ENCODE data around the gene RAB18.
"Not testable (repeated sequence)": the region's sequence is repeated elsewhere in the genome, so short reads cannot be mapped to it uniquely, and the experiment has no call there.

The RAB18 gene

DNA sequence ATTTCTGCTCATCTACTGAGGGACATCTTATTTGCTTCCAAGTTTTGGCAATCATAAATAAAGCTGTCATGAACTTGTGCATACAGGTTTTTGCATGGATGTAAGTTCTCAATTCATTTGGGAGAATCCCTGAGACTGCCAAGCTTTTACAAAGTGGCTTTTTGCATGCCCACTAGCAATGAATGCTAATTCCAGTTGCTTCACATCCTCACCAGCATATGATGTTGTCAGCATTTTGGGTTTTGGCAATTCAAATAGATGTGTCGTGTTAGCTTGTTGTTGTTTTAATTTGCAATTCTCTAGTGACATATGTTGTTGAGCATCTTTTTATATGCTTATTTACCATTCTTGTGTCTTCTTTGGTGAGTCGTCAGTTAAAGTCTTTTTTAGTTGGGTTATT is 57.2 kb downstream of the RAB18 start:
- H3K4me3 ChIP-seq (ENCODE audit: low read depth, low read length), result no peak overlapping the region
- TF ChIP-seq, protein P1, sequence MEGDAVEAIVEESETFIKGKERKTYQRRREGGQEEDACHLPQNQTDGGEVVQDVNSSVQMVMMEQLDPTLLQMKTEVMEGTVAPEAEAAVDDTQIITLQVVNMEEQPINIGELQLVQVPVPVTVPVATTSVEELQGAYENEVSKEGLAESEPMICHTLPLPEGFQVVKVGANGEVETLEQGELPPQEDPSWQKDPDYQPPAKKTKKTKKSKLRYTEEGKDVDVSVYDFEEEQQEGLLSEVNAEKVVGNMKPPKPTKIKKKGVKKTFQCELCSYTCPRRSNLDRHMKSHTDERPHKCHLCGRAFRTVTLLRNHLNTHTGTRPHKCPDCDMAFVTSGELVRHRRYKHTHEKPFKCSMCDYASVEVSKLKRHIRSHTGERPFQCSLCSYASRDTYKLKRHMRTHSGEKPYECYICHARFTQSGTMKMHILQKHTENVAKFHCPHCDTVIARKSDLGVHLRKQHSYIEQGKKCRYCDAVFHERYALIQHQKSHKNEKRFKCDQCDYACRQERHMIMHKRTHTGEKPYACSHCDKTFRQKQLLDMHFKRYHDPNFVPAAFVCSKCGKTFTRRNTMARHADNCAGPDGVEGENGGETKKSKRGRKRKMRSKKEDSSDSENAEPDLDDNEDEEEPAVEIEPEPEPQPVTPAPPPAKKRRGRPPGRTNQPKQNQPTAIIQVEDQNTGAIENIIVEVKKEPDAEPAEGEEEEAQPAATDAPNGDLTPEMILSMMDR (IDR thresholded peaks at IDR 0.05; ENCODE audit: control insufficient read depth, extremely low read depth, insufficient read depth), result no peak
- no peak for DNase-seq (ENCODE audit: low read depth)

DNA sequence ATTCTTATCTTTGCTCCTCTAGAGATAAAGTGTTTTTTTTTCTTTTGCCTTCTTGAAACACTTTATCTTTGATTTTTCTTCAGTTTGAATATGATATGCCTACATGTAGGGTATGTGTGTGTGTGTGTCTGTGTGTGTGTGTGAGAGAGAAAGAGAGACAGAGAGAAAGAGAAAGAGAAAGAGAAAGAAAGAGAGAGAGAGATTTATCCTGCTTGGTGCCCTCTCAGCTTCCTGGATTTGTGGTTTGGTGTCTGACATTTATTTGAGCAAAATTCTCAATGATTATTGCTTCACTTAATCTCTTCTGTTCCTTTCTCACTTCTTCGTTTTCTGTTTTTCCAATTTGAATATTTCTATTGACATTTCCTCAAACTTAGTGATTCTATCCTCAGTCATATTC is 60.3 kb downstream of the RAB18 start:
- TF ChIP-seq, protein P1 (IDR thresholded peaks at IDR 0.05; ENCODE audit: control insufficient read depth, extremely low read depth, insufficient read depth), result no peak
- no peak for DNase-seq (ENCODE audit: low read depth)

DNA sequence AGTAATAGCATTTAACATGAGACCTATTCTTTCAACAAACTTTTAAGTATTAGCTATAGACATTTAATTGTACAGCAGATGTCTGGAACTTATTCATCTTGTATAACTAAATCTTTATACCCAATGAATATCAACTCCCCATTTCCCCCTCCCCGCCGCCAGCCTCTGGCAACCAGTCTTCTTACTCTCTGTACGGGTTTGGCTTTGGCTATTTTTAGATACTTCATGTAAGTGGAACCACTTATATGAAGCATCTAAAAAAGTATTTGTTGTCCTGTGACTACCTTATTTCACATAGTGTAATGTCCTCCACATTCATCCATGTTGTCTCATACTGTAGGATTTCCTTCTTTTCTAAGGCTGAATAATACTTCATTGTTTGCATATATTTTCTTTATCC is 60.8 kb downstream of the RAB18 start:
- no peak overlapping the region for H3K4me3 ChIP-seq (ENCODE audit: low read depth, low read length)
- no peak for DNase-seq (ENCODE audit: low read depth)

More for the DNA sequence above, 60.3 kb downstream of the RAB18 start:
- no peak overlapping the region for H3K4me3 ChIP-seq (ENCODE audit: low read depth, low read length)

DNA sequence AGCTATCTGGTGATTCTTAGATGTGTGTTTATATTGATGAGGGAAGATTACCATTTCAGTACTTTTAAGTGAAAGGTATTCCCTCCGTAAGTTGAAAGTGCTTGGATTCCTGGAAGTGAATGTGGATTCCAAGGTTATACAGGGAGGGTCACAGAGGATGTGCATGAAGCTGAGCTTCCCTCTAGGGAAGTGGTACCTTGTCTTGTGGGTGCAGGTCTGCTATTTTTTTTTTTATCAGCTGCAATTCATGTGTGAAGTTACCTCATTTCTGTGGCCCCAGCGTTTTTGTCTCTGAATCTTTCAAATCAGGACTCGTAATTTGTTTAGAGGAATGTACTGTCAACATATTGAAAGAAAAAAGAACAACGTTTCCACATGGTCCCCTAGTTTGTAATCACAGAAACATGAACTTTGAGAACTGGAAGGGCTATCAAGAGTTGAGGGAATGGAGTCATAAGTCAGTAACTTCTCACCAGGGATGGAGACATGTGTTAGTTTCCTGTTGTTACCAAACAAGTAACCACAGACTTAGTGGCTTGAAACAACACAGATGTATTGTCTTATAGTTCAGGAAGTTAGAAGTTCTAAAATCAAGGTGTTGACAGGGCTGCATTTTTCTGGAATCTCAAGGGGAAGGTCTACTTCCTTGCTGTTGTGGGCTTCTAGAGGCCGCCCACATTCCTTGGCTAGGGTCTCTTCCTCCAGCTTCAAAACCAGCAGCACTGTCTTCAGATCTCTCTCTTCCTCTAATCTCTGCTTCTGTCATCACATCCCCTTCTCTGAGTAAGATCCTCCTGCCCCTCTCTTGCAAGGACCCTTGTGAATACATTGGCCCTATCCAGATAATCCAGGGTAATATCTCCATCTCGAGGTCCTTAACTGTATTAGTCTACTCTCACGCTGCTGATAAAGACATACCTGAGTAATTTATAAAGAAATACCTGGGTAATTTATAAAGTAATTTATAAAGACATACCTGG is 64.4 kb downstream of the RAB18 start:
- no peak for DNase-seq (ENCODE audit: low read depth)
- no peak overlapping the region for H3K4me3 ChIP-seq (ENCODE audit: low read depth, low read length)
- TF ChIP-seq, protein P1 (IDR thresholded peaks at IDR 0.05; ENCODE audit: control insufficient read depth, extremely low read depth, insufficient read depth), result no peak

More for the DNA sequence above, 60.8 kb downstream of the RAB18 start:
- TF ChIP-seq, protein P1 (IDR thresholded peaks at IDR 0.05; ENCODE audit: control insufficient read depth, extremely low read depth, insufficient read depth), result no peak

DNA sequence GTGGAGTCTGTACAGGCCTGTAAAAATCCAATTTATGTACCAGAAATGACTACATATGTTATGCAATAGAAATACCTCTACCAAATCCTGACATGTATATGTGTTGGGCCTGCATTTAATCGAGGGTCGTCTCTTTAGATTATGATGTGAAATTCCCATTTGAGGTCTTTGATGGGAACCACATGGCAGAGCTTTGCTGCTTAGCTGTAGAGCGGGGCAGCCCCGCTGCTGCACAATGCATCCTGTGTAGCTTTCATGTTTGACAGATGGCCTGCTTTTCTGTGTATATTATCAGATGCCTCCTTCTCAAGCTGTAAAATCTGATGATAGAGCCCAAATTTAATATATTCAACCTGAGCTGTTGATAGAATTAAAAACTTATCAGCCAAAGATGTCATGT is 65.8 kb downstream of the RAB18 start:
- H3K4me3 ChIP-seq (ENCODE audit: low read depth, low read length), result no peak overlapping the region
- DNase-seq (ENCODE audit: low read depth), result no peak
- TF ChIP-seq, protein P1 (IDR thresholded peaks at IDR 0.05; ENCODE audit: control insufficient read depth, extremely low read depth, insufficient read depth), result no peak

DNA sequence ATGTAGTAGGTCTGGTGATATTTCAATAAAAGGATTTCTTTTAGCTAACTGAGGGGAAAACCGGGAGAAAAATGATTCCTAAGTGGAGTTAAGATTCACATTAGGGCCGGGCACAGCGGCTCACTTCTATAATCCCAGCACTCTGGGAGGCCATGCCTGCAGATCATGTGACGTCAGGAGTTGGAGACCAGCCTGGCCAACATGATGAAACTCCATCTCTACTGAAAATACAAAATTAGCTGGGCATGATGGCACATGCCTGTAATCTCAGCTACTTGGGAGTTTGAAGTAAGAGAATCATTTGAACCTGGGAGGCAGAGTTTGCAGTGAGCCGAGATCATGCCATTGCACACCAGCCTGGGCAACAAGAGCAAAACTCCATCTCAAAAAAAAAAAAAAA is 72.9 kb downstream of the RAB18 start:
- H3K4me3 ChIP-seq (ENCODE audit: low read depth, low read length); DNase-seq (ENCODE audit: low read depth): not testable (repeated sequence)

DNA sequence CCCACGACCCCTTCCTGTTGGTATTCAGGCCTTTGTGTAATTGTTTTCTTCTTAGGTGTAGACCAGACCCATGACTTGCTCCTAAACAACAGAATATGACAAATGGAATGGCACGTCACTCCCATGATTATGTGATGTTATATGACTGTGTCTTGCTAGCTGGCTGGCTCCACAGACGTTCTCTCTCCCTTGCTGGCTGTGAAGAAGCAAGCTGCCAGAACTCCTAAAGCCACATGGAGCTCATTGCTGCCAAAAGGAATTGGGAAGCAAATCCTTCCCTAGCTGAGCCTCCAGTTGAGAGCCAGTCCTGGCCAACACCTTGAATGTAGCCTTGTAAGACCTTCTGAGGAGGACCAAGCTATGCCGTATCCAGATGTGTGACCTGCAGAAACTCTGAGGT is 74.2 kb downstream of the RAB18 start:
- no peak for DNase-seq (ENCODE audit: low read depth)
- no peak overlapping the region for H3K4me3 ChIP-seq (ENCODE audit: low read depth, low read length)
- TF ChIP-seq, protein P1 (IDR thresholded peaks at IDR 0.05; ENCODE audit: control insufficient read depth, extremely low read depth, insufficient read depth), result no peak

All from LNCaP clone FGC (cell line).